AG09309 (cell line): ENCODE results near the gene ITPR2.

Source experiments
- DNase-seq: peaks from one replicate; pipeline ENCODE4 v3.0.0-alpha.2; 2010; ENCODE audit warnings: low read depth
- H3K4me3 ChIP-seq: 2 replicates; pipeline ENCODE4 v1.5.1; 2011; ENCODE audit warnings: mild to moderate bottlenecking, low read depth, low read length, moderate library complexity; ENCODE audit not compliant: control insufficient read depth
- CTCF ChIP-seq: IDR thresholded peaks from 2 replicates; pipeline ENCODE4 v1.5.1; 2011; ENCODE audit warnings: mild to moderate bottlenecking, low read depth, low read length, inconsistent platforms; ENCODE audit not compliant: insufficient read depth, control insufficient read depth; ENCODE audit errors: missing control alignments

The ITPR2 gene

GRCh38 chr12:26367991-26368730 is 464.8 kb downstream of the ITPR2 start:
- DNase-seq: no peak
- H3K4me3 ChIP-seq: no peak overlapping the region
- no peak for TF ChIP-seq CTCF

GRCh38 chr12:26361964-26362363 is 471.0 kb downstream of the ITPR2 start:
- TF ChIP-seq CTCF: no peak
- no peak for DNase-seq

GRCh38 chr12:26360062-26360461 is 472.9 kb downstream of the ITPR2 start:
- no peak for TF ChIP-seq CTCF
- no peak overlapping the region for H3K4me3 ChIP-seq
- DNase-seq: no peak

More at GRCh38 chr12:26361964-26362363, 471.0 kb downstream of the ITPR2 start:
- H3K4me3 ChIP-seq: no peak overlapping the region

- DNase-seq: no peak
- no peak for TF ChIP-seq CTCF
- no peak overlapping the region for H3K4me3 ChIP-seq
Observed at GRCh38 chr12:26359576-26359975, 473.4 kb downstream of the ITPR2 start.

DNA sequence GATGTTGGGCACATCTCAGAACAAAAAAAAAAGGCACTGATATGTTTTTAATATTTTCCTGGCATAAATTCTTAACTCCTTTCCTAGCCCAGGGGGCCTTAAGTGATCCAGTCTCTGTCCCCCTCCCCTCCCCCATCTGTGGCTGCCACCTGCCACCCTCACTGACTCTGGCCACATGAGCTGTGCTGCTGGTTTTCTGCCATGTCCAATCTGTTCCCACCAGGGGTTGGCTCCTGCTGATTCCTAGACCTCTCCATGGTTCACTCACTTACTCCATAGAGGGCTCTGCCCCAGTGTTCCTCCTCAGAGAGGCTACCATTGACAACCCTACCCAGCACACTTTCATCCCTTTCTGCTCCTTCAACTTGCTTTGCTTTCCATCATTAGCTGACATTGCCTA is 474.3 kb downstream of the ITPR2 start:
- DNase-seq: no peak
- H3K4me3 ChIP-seq: no peak overlapping the region
- no peak for TF ChIP-seq CTCF

- no peak for DNase-seq
- no peak for TF ChIP-seq CTCF
- no peak overlapping the region for H3K4me3 ChIP-seq
Observed at GRCh38 chr12:26347300-26347699, 485.7 kb downstream of the ITPR2 start.
